ENCODE measurements around the gene NGEF.

The NGEF gene

GRCh38 chr2:232973011-232973735, 39.9 kb downstream of the NGEF start:
- FAIRE-seq: no peak
- DNase-seq (ENCODE audit: low spot score): no peak

GRCh38 chr2:232971744-232972143, 41.3 kb downstream of the NGEF start:
- DNase-seq (ENCODE audit: low spot score) (no peak), FAIRE-seq (no peak)

- DNase-seq (ENCODE audit: low spot score): no peak
- FAIRE-seq: no peak
Observed at GRCh38 chr2:232970051-232970450, 43.0 kb downstream of the NGEF start.

- DNase-seq (ENCODE audit: low spot score) (no peak), FAIRE-seq (no peak)
Observed at GRCh38 chr2:232967474-232967873, 45.6 kb downstream of the NGEF start.

- FAIRE-seq (no peak), DNase-seq (ENCODE audit: low spot score) (no peak)
Observed at GRCh38 chr2:232966122-232966521, 46.9 kb downstream of the NGEF start.

GRCh38 chr2:232963913-232964312, 49.1 kb downstream of the NGEF start:
- FAIRE-seq: no peak

GRCh38 chr2:232960862-232961261, 52.2 kb downstream of the NGEF start:
- FAIRE-seq (no peak), DNase-seq (ENCODE audit: low spot score) (no peak)

More at GRCh38 chr2:232963913-232964312, 49.1 kb downstream of the NGEF start:
- no peak for DNase-seq (ENCODE audit: low spot score)

GRCh38 chr2:232959139-232959538, 53.9 kb downstream of the NGEF start:
- DNase-seq (ENCODE audit: low spot score) (no peak), FAIRE-seq (no peak)

- DNase-seq (ENCODE audit: low spot score): no peak
- no peak for FAIRE-seq
Observed at GRCh38 chr2:232957657-232958090, 55.4 kb downstream of the NGEF start.

- no peak for DNase-seq (ENCODE audit: low spot score)
- no peak for FAIRE-seq
Observed at GRCh38 chr2:232955856-232956255, 57.2 kb downstream of the NGEF start.

- no peak for FAIRE-seq
- no peak for DNase-seq (ENCODE audit: low spot score)
Observed at GRCh38 chr2:232954691-232955090, 58.4 kb downstream of the NGEF start.

GRCh38 chr2:232951891-232952290, 61.2 kb downstream of the NGEF start:
- FAIRE-seq: no peak

GRCh38 chr2:232951181-232951580, 61.9 kb downstream of the NGEF start:
- no peak for FAIRE-seq
- no peak for DNase-seq (ENCODE audit: low spot score)

More at GRCh38 chr2:232951891-232952290, 61.2 kb downstream of the NGEF start:
- peak; percentile 26 for DNase-seq (ENCODE audit: low spot score)

- DNase-seq (ENCODE audit: low spot score) (no peak), FAIRE-seq (no peak)
Observed at GRCh38 chr2:232950751-232951150, 62.3 kb downstream of the NGEF start.

GRCh38 chr2:232949016-232949415, 64.0 kb downstream of the NGEF start:
- FAIRE-seq (no peak), DNase-seq (ENCODE audit: low spot score) (no peak)

- no peak for FAIRE-seq
- no peak for DNase-seq (ENCODE audit: low spot score)
Observed at GRCh38 chr2:232942831-232943230, 70.2 kb downstream of the NGEF start.

GRCh38 chr2:232941912-232942594, 71.0 kb downstream of the NGEF start:
- no peak for DNase-seq (ENCODE audit: low spot score)
- FAIRE-seq: no peak

GRCh38 chr2:232941400-232941799, 71.7 kb downstream of the NGEF start:
- DNase-seq (ENCODE audit: low spot score) (no peak), FAIRE-seq (no peak)

GRCh38 chr2:232940724-232941123, 72.3 kb downstream of the NGEF start:
- FAIRE-seq (no peak), DNase-seq (ENCODE audit: low spot score) (no peak)

- DNase-seq (ENCODE audit: low spot score): no peak
Observed at GRCh38 chr2:232937278-232937906, 75.7 kb downstream of the NGEF start.

GRCh38 chr2:232931636-232932035, 81.4 kb downstream of the NGEF start:
- DNase-seq (ENCODE audit: low spot score): no peak
- no peak for FAIRE-seq

More at GRCh38 chr2:232937278-232937906, 75.7 kb downstream of the NGEF start:
- peak; percentile 40 for FAIRE-seq

GRCh38 chr2:232930059-232930400, 83.0 kb downstream of the NGEF start:
- no peak for FAIRE-seq
- no peak for DNase-seq (ENCODE audit: low spot score)

Measured in urothelium cell line (cell line).